ENCODE data around the gene SMARCD2. TPM values are rescaled to one million over a fixed set of nuclear protein-coding genes. Genes with fewer than 3 reads are reported as not detected.
"Not testable (repeated sequence)": the region's sequence is repeated elsewhere in the genome, so short reads cannot be mapped to it uniquely, and the experiment has no call there.

SMARCD2 gene
- total and polyA plus RNA-seq, 7 donors = 44.4 to 122 (median 95.9) TPM

DNA sequence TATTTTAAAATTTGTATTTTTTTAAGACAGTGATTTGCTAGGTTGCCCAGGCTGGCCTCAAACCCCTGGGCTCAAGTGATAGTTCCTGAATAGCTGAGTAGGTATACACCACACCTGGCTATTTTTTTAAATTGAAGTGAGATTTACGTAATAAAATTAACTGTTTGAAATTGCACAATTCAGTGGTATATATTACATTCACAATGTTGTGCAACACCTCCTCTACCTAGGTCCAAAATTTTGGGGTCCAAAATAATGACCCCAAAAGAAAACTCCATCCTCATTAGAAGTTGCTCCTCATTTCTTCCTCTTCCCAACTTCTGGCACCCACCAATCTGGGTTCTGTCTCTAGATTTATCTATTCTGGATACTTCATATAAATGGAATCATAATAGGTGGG, 3.0 kb upstream of the SMARCD2 start:
- Histone ChIP-seq H3K36me3 (no peaks in the 10 kb centered on the region), H3K4me3 (no peak overlapping the region), H3K4me1 (peaks cover 3 to 60% (median 37%) of the 10 kb centered on the region in 4 donors), H3K9me3 (no peaks in the 10 kb centered on the region), H3K27ac (no peak overlapping the region), H3K27me3 (no peaks in the 10 kb centered on the region)
- WGBS, 2 donors = 39 to 89% methylated on average over 1 of the region's 1 CpG
- no peak for DNase-seq
- TF ChIP-seq POLR2A (IDR thresholded peaks at IDR 0.05) = no peak
- no peak for TF ChIP-seq POLR2AphosphoS5 (IDR thresholded peaks at IDR 0.05)
- TF ChIP-seq EP300 (IDR thresholded peaks at IDR 0.05) = no peak
- TF ChIP-seq, protein P1, sequence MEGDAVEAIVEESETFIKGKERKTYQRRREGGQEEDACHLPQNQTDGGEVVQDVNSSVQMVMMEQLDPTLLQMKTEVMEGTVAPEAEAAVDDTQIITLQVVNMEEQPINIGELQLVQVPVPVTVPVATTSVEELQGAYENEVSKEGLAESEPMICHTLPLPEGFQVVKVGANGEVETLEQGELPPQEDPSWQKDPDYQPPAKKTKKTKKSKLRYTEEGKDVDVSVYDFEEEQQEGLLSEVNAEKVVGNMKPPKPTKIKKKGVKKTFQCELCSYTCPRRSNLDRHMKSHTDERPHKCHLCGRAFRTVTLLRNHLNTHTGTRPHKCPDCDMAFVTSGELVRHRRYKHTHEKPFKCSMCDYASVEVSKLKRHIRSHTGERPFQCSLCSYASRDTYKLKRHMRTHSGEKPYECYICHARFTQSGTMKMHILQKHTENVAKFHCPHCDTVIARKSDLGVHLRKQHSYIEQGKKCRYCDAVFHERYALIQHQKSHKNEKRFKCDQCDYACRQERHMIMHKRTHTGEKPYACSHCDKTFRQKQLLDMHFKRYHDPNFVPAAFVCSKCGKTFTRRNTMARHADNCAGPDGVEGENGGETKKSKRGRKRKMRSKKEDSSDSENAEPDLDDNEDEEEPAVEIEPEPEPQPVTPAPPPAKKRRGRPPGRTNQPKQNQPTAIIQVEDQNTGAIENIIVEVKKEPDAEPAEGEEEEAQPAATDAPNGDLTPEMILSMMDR (IDR thresholded peaks at IDR 0.05) = no peak
- intact Hi-C loops (cut with DNase I) = no loop called here

DNA sequence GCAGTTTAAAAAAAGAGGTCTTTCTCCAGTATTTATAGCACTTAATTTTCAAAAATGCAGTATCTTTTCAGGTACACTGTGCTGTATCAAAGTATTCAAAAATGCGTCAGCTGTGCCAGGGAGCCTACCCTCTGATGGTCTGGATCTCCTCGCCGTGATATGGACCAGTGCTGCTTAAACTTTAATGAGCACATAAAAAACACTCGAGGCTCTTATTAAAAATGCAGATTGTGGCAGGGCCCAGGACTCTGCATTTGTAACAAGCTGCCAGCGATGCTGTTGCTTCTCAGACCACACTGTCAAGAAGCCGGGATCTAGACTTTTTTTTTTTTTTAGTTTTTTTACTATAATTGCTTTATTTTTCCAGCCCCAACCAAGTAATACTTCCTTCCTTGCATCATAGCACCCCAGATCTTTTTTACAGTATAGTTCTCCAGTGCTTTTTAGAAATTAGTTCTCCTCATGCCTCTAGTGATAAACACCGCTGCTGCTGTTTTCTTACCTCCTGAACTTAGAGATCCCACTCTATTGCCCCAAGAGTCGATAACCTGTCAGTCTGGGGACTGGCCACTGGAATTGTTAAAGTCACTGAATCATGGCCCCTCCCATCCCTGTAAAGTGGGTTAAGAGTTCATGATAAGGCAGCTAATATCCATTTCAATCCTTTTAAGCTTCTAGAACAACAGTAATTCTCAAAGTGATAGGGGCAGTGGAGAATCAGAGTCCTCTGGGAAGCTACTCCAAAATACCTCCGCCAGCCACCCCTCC, 1.6 kb upstream of the SMARCD2 start:
- intact Hi-C loops (cut with DNase I) = loop anchor here (2.0 kb wide), 1 partner anchor 69 kb away; the partner anchor contains the start of gene DDX42

DNA sequence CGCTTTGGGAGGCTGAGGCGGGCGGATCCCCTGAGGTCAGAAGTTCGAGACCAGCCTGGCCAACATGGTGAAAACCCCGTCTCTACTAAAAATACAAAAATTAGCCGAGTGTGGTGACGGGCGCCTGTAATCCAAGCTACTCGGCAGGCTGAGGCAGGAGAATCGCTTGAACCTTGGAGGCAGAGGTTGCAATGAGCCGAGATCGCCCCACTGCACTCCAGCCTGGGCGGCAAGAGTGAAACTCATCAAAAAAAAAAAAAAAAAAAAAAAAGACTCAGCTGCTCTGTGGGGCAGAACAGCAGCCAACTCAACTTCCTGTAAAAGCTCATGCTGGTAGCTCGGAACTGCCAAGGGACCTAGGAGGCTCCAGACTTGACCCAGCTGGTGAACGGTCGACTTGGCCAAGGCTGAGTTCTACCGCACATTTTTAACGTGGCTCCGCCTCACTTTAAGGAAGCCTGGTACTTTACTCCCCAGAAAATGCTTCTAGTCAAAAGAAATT, 953 bp upstream of the SMARCD2 start:
- intact Hi-C loops (cut with DNase I) = loop anchor here (2.0 kb wide), 1 partner anchor 69 kb away; the partner anchor contains the start of gene DDX42
- peak overlapping the region; percentile 71 to 95 (median 91) for H3K4me3 ChIP-seq
- 6 to 7% methylated on average over 19 of the region's 19 CpGs for WGBS, 2 donors
- H3K9me3 ChIP-seq, H3K27me3 ChIP-seq, H3K36me3 ChIP-seq: not testable (repeated sequence)
- peak; percentile 89 for DNase-seq
- H3K4me1 ChIP-seq = peaks cover 3 to 71% (median 53%) of the 10 kb centered on the region in 4 donors
- peak overlapping the region; percentile 93 to 99 (median 96) for H3K27ac ChIP-seq

More for the DNA sequence above, 1.6 kb upstream of the SMARCD2 start:
- peak; percentile 80 for DNase-seq
- Histone ChIP-seq H3K27ac (peak overlapping the region; percentile 93 to 99 (median 96)), H3K4me1 (peaks cover 3 to 69% (median 51%) of the 10 kb centered on the region in 4 donors), H3K9me3 (no peaks in the 10 kb centered on the region), H3K36me3 (no peaks in the 10 kb centered on the region), H3K27me3 (no peaks in the 10 kb centered on the region), H3K4me3 (peak overlapping the region in 3 of 4 donors; percentile 91 to 95 (median 91))
- TF ChIP-seq, protein P1 (IDR thresholded peaks at IDR 0.05) = no peak
- TF ChIP-seq POLR2A (IDR thresholded peaks at IDR 0.05) (no peak), POLR2AphosphoS5 (IDR thresholded peaks at IDR 0.05) (peak; percentile 75 to 91 (median 82)), EP300 (IDR thresholded peaks at IDR 0.05) (peak in 3 of 4 donors; percentile 19 to 90 (median 55))
- WGBS, 2 donors = 73 to 80% methylated on average over 9 of the region's 9 CpGs

DNA sequence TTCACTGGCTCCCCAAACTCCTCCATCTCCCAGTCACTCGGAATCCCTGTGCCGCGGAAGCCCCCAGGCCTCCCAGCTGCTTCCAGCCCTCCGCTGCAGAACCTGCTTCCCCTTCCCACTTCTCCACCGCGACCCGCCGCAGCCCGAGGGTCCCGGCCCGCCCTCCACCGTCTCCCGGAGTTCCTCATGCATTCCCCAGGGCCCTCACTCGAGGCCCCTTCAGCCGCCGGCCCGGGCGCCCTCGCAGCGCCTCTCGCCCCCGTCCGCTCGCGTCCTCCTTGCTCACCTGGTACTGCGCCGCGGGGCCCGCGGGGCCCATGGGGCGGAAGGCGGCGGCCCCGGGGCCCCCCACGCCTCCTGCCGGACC, 329 bp downstream of the SMARCD2 start:
- TF ChIP-seq POLR2AphosphoS5 (IDR thresholded peaks at IDR 0.05) = no peak
- TF ChIP-seq, protein P1 (IDR thresholded peaks at IDR 0.05) = no peak
- Histone ChIP-seq H3K4me3 (peak overlapping the region; percentile 71 to 95 (median 91)), H3K36me3 (peaks cover 0 to 3% (median under 1%) of the 10 kb centered on the region in 4 donors), H3K4me1 (peaks cover 3 to 71% (median 61%) of the 10 kb centered on the region in 4 donors), H3K27me3 (no peaks in the 10 kb centered on the region), H3K27ac (peak overlapping the region; percentile 93 to 99 (median 96)), H3K9me3 (no peaks in the 10 kb centered on the region)
- intact Hi-C loops (cut with DNase I) = loop anchor here (1.0 to 2.0 kb wide), 2 partner anchors 15 to 67 kb away; partner anchors contain the start of genes DDX42, FTSJ3 and PSMC5
- 0% methylated on average over 36 of the region's 36 CpGs for WGBS, 2 donors
- DNase-seq = peak; percentile 77
